Measurements from ENCODE around the gene MROH9.

Gene MROH9

DNA sequence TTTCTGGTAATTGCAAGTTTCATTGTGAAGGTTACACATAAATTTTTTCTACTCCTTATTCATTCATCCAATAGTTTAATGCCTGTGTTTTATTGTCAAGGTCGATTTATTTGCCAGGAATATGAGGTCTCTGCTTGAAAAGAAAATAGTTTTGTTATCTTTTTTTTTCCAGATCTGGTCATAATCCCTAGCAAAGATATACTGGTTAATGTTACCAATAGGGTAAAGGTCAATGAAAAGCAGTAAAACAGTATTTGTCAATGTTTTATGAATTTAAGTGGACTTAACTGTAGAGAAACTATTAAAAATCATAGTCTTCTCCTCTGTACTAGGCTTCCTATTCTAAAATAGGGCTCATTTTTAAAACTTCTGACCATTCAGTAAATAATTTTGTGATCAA, 147.3 kb downstream of the MROH9 start:
- no peak for DNase-seq

DNA sequence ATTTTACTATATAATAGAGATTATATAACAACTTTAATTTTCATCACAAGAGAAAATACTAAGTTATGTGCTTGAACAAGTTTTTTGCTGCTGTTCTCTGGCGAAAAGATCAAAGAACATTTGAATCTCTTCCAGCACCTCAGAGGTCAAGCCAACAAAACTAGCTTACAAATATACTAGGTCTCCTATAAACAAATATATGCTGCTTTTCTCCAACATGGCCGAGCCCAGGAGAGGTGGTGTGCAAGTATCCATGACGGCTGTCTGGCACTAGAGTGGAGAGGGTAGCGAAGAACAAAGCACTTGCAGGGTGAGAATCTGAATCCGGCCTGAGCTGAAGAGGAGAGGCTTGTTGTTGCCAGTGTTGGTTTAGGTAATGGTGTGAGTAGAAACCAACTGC, 147.9 kb downstream of the MROH9 start:
- no peak for DNase-seq

DNA sequence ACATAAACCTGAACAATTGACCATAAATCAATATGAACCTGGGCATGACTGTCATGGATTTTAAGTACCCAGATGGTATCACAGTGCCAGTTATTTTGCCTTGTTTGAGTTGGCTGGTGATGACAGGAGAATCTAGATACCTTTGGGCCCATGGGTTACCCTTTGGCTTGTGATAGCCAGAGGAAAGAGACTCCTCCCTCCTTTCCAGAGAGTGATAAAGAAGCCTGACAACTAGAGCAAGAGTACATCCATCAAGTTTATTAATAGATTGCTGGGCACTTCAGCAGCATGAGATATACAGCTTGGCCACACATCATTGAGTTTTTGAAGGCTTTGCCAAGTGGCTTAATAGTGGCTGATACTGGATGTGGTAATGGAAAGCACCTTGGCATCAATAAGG, 148.8 kb downstream of the MROH9 start:
- no peak for DNase-seq

DNA sequence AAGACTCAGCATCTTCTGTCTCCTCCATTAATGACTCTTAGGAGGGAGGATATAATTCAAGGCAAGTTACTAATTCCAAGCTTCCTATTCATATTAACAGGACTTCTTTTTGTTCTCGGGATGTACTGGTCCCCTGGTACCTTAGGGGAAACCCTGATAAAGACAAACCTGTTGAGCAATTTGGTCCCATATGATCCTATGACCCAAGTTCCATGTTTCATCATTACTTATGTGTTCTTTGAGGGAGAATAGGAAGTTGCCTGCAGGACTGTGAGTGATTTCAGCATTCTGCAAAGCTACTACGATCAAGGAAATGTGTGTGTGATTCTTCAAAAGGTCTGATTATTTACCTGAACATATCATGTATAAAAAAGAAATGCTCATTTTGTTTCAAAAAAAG, 149.5 kb downstream of the MROH9 start:
- no peak for DNase-seq

DNA sequence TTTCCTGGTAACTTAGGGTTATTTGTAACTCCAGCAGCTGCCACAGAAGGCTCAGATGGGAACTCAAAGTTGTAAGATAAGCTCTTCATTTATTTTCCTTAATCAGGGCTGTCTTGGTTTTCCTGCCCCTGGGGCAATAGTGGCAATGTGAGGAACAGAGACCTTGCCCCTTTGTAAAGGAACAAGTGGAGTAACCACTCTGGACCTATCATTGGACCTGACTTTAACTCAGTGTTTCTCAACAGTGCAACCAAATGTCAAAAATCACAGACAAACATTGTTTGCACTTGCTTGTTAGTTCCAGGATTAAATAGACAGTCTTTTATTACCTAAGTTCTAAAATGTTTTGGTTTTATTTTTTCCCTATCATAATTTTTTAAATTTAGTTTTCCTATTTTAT, 152.6 kb downstream of the MROH9 start:
- DNase-seq: no peak

DNA sequence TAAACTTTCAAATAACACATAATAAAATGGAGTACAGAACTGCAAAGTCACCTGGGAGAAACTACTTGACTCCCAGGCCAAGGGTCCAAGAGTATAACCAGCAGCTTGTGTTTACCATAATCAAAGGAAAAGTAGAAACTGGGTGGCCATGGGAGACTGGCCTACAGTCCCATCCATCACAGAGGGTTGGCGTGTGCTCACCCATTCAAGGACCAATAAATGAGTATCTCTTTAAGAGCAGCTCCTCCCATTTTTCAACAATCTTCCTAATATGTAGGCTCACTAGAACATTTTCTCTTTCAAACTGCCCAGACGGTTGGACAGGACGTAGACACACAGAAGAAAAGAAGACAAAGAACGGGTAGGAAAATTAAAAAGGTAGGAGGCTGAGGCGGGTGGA, 155.3 kb downstream of the MROH9 start, which contains the start of gene FMO3:
Gene FMO3, plus strand, starts transcription at position 302 of the 400 bp plus-strand sequence. CDS start 1,754 bp downstream, outside the sequence.
- no peak for DNase-seq

DNA sequence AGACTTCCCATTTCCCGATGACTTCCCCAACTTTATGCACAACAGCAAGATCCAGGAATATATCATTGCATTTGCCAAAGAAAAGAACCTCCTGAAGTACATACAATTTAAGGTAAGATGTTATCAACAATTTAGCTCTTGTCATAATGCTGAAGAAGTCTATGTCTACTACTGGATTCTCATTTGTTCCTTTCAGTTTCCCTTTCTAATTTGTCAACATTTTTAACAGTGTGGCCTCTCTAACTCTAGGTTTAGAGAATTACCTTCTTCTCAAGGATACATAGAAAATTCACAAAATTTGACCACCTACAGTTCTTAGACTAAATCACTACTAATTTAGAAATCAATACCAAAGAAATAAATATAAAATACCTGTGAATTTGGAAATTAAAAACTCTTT, 168.5 kb downstream of the MROH9 start:
- DNase-seq: no peak

DNA sequence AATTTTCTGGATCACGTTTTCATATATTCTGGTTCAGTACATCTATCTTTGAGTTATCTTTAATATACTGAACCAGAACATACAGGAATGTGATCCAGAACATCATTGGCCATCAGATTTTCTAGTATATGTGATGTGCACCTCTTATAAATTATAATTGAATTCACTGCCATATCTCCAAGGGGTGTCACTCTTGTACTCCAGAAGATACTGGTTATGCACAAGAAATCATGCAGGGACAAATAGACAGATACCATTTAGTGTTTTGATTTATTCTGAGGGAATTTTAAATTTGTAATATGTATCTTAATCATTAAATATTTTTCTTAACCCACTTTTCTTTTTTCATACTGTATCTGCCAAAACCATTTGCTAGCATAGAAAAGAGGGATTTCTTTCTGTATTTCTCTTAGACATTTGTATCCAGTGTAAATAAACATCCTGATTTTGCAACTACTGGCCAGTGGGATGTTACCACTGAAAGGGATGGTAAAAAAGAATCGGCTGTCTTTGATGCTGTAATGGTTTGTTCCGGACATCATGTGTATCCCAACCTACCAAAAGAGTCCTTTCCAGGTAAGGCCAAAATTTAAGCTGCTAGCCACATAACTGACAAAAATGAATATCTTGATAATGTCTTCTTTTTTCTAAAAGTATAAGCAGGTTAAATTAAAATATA, 172.1 kb downstream of the MROH9 start:
- DNase-seq: no peak

DNA sequence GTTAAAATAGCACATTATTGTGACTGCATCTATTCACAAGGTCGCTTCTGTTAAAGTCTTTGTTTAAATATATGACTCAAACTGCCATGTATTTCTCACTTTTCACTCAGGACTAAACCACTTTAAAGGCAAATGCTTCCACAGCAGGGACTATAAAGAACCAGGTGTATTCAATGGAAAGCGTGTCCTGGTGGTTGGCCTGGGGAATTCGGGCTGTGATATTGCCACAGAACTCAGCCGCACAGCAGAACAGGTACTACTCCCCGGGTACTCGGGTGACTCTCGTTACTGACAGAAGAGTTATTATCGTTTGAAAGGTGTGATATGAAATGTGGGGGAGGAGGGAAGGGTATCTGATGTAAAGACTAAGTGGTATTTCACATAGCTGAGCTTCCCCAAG, 172.6 kb downstream of the MROH9 start:
- no peak for DNase-seq

DNA sequence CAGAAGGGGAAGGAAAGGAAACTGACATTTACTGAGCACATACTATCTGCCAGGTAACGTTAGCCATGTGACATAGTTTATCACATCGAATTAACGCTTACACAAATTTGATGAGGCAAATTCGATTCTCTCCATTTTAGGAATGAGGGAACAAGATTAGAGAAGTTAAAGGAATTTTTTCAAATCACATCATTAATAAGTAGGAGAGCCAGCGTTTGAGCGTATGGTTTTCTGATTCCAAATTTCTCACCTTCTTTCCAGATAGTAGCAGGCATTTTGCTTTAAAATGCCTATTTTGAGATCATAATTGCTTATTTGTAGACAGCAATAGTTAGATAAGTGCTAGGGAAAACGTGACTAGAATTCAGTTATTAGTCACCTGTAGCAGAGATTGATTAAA, 174.6 kb downstream of the MROH9 start:
- no peak for DNase-seq

DNA sequence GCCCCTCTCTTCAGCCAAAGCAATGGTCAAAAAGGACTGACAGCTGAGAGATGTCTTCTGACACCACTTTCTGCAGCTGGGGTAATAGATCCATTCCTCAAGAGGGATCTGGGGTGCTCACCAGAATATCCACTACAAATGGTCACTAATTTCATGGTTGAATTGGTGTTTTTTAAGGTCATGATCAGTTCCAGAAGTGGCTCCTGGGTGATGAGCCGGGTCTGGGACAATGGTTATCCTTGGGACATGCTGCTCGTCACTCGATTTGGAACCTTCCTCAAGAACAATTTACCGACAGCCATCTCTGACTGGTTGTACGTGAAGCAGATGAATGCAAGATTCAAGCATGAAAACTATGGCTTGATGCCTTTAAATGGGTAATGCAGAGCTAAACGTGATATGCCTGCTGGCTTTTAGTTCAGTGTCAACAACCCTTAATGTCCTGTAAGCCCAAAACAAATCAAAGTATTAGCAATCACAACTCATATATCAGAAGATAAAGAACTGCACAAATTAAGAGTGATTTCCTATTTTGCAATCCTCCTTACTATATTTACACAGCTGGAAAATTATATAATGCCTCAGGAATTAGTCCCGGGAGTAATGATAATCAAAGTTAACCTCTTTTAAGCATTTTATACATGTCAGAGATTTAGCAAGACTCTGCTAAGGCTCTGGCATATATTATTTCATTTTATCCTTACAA, 175.4 kb downstream of the MROH9 start:
- DNase-seq: no peak

DNA sequence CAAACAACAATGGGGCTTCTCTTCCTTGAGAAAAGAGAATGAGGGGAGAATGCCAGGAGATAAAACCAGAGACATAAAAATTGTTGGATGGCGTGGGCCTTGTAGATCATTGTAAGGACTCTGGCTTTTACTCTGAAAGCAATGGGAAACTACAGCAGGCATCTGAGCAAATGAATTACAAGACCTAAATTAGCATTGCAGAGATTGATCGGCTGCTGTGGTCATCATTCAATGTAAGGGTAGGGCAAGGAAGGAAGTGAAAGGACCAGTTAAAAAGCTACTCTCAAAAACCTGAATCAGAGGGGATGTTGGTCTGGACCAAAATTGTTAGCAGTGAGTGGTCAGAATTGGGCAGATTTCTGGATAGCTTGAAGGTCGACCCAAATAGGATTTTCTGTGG, 176.8 kb downstream of the MROH9 start:
- DNase-seq: no peak

DNA sequence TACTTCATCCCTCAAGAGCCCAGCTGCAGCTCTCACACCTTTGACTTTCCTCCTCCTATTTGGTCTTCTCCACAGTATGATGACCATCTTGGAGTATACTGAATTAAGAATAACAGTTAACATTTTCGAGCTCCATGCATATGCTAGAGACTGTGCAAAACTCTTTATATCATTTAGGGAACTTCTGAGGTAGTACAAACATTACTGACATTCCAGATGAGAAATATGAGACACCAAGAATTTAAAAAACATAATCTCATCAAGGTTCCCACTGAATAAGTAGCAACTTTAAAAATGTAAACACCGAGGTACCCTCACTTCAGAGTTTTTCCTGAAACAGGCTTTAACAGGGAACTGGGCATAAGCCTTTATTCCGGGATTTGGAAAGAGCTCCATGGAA, 178.0 kb downstream of the MROH9 start:
- no peak for DNase-seq
